Measurements from ENCODE around the gene PTPRD.

Gene PTPRD

DNA sequence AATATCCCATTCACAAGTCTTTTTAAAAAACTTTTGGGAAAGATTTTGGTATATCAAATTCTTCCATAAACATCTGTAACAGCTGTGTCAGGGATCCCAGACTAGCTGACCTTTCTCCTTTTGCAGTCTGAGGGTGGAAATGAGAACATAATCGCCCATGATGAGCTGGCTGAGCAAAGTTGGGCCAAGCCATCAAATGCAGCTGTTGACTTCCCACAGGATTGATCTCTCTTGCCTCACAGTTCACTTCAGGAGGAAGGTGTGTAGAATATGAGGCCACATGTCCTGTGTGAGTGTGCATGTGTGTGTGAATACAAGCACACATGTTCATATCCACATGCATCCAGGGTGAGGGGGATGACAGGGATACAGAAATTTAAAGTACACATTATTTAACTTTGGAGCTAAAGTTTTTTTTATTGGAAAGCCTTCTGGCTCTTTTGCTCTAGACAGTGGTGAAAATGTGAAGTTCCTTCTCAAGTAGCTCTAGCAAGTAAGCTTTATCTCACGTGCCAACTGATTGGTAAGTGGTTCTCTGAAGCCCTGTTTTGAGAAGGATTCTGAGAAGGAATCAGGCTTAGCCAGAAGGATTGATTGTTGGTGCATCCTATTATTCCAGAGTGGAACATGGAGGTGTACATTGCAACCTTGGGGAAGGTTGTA lies 2344.5 kb downstream of the PTPRD start:
- no peak for DNase-seq

DNA sequence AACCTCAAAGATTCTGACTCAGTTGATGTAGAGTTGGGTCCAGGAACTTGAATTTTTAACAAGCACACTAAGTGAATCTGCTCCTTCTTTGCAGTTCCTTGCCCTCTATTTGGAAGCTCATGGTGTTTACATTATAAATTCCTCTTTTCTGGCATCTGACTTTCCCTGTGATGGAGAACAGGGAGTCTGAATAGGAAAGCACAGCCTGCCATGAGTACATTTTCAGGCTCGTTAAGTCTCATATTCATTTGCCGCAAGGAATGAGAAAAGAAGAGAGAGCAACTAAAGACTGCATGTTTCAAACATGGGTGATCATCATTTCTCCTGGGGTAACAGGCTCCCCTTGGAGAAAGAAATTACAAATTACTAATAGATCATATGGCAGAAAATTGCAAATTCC lies 2345.2 kb downstream of the PTPRD start:
- no peak for DNase-seq

DNA sequence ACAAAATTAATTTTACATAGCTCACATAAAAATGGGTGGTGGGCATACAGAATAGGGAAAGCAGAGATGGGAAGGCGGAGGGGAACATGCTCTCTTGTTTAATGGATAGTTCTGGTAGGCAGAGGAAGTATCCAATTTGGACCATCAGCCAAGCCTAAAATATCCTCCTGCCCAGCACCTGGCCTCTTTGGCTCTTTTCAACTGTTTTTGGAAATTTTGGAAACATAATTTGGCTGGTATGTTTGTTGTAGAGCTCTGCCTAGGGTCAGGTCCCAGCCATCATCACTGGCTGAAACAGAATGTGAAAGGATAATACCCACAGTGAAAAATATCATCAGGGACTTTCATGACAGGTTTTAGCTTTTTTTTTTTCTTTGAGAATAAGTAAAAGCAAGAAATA lies 2345.9 kb downstream of the PTPRD start:
- DNase-seq, result no peak

DNA sequence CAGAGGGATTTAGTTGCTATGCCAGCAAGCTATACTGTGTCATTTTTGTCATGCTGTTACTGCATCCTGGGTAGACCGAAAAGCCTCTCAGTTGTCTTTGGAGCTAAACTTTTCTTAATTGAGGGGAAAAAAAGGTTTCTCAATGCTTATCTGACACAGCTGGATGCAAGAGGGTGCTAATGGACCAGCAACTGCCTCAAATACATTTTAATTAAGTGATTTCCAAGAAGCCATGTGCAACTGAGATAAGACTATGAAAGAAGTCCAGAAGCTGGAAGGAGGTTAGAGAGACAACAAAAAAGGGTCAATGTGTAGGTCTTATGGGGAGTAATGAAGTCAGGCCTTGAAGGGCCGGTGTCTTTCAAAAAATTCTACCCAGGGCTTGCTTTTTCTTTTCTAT lies 2347.5 kb downstream of the PTPRD start:
- no peak for DNase-seq
